Colonic mucosa (tissue), 4 donors: ENCODE data around the gene RYK. TPM values are rescaled to one million over a fixed set of nuclear protein-coding genes. Genes with fewer than 3 reads are reported as not detected.

Source experiments
- DNase-seq: peaks from one replicate; pipeline ENCODE4 v3.0.0-alpha.2; 2020
- H3K27ac ChIP-seq: fragments of 200-600 bp; one replicate; pipeline ENCODE4 v1.8.0; 2021
- H3K27me3 ChIP-seq: fragments of 200-600 bp; one replicate; pipeline ENCODE4 v1.8.0; 2021
- H3K36me3 ChIP-seq: fragments of 200-600 bp; one replicate; pipeline ENCODE4 v1.8.0; 2021
- H3K4me1 ChIP-seq: fragments of 200-600 bp; one replicate; pipeline ENCODE4 v1.8.0; 2021; ENCODE audit warnings: mild to moderate bottlenecking
- H3K4me3 ChIP-seq: fragments of 200-600 bp; one replicate; pipeline ENCODE4 v1.8.0; 2021
- H3K9ac ChIP-seq, 2 donors: one replicate each; pipeline ENCODE4 v1.7.0; 2013; ENCODE audit warnings: control low read depth in 2 of 2, low read depth in 2 of 2, low read length in 2 of 2
- H3K9me3 ChIP-seq: fragments of 200-600 bp; one replicate; pipeline ENCODE4 v1.8.0; 2021
- intact Hi-C: fragments of 100-400 bp; cut with DNase I; formaldehyde crosslinking; loops from one replicate; pipeline ENCODE4 v1.14.1; 2022
- total RNA-seq, 2 donors: library from RNA; stranded (reverse); fragmentation: NEBNext Ultra II Directional in 1 of 2; extraction: Animal tissue kit (Norgen Biotek cat#: 25700) in 1 of 2; gene quantifications; one replicate each; pipeline ENCODE4 v1.2.1, GENCODE V29; 2021
- TF ChIP-seq, protein P1 (sequence below): fragments of 200-600 bp; IDR thresholded peaks from one replicate; pipeline ENCODE4 v1.8.0; 2022; ENCODE audit warnings: antibody characterized with exemption, mild to moderate bottlenecking
- donor health status: healthy.
- donor health status: DM: no; HTN: no; CAD: no.
- donor health status: DM: no; HTN: no; CAD: no.

Gene RYK
- total RNA-seq, 2 donors from 2014 or later: 30.7 to 40.6 TPM

DNA sequence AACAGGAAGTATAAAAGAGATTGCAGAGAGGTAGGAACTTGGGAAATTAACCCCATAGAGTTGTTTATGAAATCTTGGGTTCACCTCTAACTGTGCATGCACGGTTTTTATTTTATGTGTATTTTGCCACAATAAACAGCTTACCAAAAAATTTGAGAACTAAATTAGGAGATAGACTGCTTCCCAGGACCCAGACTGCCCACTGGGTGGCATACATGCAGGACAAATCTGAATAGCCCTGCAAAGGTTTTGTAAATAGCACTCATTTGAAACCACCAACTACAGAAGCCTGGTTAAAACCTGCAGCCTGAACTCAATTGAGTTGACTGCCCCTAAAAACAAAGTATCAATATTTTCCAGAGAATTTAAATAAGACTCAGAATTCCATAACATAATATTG, 124.5 kb downstream of the RYK start:
- H3K27me3 ChIP-seq: no peaks in the 10 kb centered on the region
- TF ChIP-seq, protein P1, sequence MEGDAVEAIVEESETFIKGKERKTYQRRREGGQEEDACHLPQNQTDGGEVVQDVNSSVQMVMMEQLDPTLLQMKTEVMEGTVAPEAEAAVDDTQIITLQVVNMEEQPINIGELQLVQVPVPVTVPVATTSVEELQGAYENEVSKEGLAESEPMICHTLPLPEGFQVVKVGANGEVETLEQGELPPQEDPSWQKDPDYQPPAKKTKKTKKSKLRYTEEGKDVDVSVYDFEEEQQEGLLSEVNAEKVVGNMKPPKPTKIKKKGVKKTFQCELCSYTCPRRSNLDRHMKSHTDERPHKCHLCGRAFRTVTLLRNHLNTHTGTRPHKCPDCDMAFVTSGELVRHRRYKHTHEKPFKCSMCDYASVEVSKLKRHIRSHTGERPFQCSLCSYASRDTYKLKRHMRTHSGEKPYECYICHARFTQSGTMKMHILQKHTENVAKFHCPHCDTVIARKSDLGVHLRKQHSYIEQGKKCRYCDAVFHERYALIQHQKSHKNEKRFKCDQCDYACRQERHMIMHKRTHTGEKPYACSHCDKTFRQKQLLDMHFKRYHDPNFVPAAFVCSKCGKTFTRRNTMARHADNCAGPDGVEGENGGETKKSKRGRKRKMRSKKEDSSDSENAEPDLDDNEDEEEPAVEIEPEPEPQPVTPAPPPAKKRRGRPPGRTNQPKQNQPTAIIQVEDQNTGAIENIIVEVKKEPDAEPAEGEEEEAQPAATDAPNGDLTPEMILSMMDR: no peak
- no peak overlapping the region for H3K9ac ChIP-seq
- no peaks in the 10 kb centered on the region for H3K4me1 ChIP-seq
- no peak overlapping the region for H3K27ac ChIP-seq
- H3K36me3 ChIP-seq: no peaks in the 10 kb centered on the region
- no peaks in the 10 kb centered on the region for H3K9me3 ChIP-seq
- intact Hi-C loops: no loop called here
- no peak for DNase-seq
- no peak overlapping the region for H3K4me3 ChIP-seq

DNA sequence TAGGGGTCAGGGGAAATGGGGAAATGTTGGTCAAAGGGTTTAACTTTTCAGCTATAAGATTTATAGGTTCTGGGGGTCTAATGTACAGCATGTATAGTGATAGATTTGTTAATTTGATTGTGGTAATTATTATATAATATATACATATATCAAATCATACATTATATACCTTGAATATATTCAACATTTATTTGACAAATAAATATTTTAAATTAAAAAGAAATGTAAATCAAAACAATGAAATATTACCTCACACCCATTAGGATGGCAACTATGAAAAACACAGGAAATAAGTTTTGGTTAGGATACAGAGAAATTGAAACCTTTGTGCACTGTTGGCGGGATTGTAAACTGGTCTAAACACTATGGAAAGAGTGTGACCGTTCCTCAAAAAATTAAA, 135.9 kb downstream of the RYK start:
- no peaks in the 10 kb centered on the region for H3K4me1 ChIP-seq
- H3K27me3 ChIP-seq: no peaks in the 10 kb centered on the region
- H3K9ac ChIP-seq: no peak overlapping the region
- no peak overlapping the region for H3K27ac ChIP-seq
- intact Hi-C loops: no loop called here
- no peaks in the 10 kb centered on the region for H3K36me3 ChIP-seq
- H3K9me3 ChIP-seq: no peaks in the 10 kb centered on the region
- no peak overlapping the region for H3K4me3 ChIP-seq
- DNase-seq: no peak
- TF ChIP-seq, protein P1: no peak

DNA sequence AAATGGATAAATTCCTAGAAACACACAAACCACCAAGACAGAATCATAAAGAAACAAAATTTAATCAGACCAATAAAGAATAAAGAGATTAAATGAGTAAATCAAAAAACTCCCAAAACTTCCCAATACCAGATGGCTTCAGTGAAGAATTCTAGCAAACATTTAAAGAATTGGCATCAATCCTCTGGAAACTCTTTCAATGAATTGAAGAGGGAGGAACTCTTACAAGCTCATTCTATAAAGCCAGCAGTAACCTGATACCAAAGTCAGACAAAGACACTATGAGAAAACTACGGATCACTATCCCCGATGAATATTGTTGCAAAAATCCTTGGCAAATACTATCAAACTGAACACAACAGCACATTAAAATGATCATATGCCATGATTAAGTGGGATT, 139.0 kb downstream of the RYK start:
- Histone ChIP-seq H3K27ac (no peak overlapping the region), H3K4me1 (no peaks in the 10 kb centered on the region), H3K9me3 (no peaks in the 10 kb centered on the region), H3K36me3 (no peaks in the 10 kb centered on the region), H3K9ac (no peak overlapping the region), H3K27me3 (no peaks in the 10 kb centered on the region), H3K4me3 (no peak overlapping the region)
- intact Hi-C loops: no loop called here
- no peak for DNase-seq
- TF ChIP-seq, protein P1: no peak

DNA sequence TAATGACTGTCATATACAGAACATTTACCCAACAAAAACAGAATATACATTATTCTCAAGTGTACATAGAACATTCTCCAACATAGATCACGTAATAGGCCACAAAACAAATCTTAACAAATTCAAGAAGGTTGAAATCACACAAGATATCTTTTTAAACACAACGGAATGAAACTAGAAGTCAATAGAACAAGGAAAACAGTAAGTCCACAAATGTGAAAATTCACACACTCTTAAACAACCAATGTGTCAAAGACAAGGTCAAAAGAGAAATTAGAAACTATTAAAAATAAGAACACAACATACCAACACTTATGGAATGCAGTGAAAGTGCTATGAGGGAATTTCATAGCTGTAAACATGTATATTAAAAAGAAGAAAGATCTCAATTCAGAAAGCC, 139.7 kb downstream of the RYK start:
- DNase-seq: no peak
- no peak overlapping the region for H3K27ac ChIP-seq
- H3K4me3 ChIP-seq: no peak overlapping the region
- TF ChIP-seq, protein P1: no peak
- H3K4me1 ChIP-seq: no peaks in the 10 kb centered on the region
- H3K9me3 ChIP-seq: no peaks in the 10 kb centered on the region
- H3K36me3 ChIP-seq: no peaks in the 10 kb centered on the region
- no peaks in the 10 kb centered on the region for H3K27me3 ChIP-seq
- intact Hi-C loops: no loop called here
- H3K9ac ChIP-seq: no peak overlapping the region

Other genes with a start within 250 kb of the RYK start
- gene SLCO2A1, start 220.9 kb downstream of the RYK start, total RNA-seq: 10 to 100 TPM; 26.3 to 34.8 TPM
- 10 to 100 TPM; 17.8 to 19.9 TPM for gene AMOTL2, start 123.6 kb upstream of the RYK start, total RNA-seq
- 10 to 100 TPM; 31.6 to 33.5 TPM for gene ANAPC13, start 235.1 kb upstream of the RYK start, total RNA-seq
- 10 to 100 TPM; 16.9 to 19.6 TPM for gene CEP63, start 235.2 kb upstream of the RYK start, total RNA-seq